ENCODE results near the gene SOCS3.

The SOCS3 gene

DNA sequence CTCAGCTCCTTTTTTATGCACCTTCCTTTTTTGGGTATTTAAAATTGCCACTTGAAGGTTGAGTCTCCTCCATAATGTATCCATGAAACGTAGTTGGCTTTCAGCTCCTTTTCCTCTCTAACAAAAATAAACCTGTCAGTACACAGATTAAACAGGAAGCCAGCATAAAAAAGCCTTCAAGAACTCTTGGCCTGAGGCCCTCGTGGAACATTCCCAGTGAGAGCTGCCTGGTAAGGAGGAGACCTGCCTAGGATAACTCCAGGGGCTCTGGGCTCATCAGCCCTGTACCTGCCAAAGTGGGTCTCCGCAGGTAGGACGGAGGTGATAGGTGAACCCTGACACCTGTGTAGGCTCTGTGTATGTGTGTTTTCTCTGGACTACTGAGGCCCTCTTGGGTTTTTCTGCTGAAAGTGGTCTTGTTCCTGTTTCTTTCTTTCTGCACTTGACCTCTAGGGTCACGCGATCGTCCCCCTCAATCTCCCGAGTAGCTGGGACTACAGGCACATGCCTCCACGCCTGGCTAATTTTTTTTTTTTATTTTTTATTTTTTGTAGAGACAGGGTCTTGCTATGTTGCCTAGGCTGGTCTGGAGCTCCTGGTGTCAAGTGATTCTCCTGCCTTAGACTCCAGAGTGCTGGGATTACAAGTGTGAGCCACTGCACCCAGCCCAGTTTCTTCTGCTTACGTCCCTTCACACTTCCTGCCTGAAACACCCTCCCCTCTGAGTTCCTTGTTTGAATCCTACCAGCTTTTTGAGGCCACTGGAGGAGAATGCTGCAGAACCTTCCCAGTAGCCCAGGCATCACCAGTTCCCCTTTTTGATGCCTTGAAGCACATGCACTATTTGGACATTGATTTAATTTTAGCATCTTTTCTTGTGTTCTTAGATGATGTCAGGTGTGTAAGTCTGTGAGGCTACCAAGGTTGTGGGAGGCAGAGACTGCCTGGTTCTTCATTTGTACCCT is 28.4 kb upstream of the SOCS3 start:
- Histone ChIP-seq H3K9me3 (no peaks in the 10 kb centered on the region), H3K36me3 (peaks cover 12% of the 10 kb centered on the region), H3K27me3 (no peaks in the 10 kb centered on the region), H3K4me3 (ENCODE audit: low read depth, low read length) (no peak overlapping the region), H3K4me1 (no peaks in the 10 kb centered on the region)
- TF ChIP-seq, protein P1, sequence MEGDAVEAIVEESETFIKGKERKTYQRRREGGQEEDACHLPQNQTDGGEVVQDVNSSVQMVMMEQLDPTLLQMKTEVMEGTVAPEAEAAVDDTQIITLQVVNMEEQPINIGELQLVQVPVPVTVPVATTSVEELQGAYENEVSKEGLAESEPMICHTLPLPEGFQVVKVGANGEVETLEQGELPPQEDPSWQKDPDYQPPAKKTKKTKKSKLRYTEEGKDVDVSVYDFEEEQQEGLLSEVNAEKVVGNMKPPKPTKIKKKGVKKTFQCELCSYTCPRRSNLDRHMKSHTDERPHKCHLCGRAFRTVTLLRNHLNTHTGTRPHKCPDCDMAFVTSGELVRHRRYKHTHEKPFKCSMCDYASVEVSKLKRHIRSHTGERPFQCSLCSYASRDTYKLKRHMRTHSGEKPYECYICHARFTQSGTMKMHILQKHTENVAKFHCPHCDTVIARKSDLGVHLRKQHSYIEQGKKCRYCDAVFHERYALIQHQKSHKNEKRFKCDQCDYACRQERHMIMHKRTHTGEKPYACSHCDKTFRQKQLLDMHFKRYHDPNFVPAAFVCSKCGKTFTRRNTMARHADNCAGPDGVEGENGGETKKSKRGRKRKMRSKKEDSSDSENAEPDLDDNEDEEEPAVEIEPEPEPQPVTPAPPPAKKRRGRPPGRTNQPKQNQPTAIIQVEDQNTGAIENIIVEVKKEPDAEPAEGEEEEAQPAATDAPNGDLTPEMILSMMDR (IDR thresholded peaks at IDR 0.05; ENCODE audit: low read depth, low read length): no peak
- no peak for DNase-seq

DNA sequence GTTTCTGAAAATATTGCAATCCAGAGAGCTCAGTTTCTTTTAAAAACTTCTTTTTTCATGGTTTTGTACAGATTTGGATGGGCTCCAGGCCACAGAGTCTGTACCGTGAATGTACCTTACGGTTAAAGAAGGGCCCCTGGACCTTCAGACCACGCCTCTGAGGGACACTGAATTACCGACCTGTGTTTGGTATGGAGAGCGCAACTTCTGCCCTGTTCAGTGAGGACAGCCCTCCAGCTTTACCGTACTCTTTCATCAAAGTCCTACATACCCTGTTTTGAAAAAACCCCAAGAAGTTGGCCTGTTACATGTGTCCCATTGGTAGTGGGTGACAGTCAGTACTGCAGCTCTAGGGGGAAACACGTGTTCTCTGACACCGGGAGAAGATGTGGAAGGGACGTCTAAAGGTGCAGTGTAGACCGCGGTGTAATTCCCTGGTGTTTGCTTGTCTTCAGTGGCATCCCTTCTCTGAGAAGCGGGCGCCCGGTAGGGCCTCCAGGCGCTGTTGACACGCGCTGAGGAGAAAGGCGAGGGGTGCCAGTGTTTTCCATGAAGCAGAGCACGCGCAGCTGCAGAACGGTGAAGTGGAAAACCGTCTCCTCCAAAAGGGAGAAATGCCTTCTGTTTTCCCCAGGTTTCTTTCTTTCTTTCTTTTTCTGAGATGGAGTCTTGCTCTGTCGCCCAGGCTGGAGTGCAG is 24.8 kb upstream of the SOCS3 start:
- Histone ChIP-seq H3K4me3 (ENCODE audit: low read depth, low read length) (no peak overlapping the region), H3K4me1 (no peaks in the 10 kb centered on the region), H3K36me3 (no peaks in the 10 kb centered on the region; the same call in 1 of the 2 replicates), H3K27me3 (no peaks in the 10 kb centered on the region), H3K9me3 (no peaks in the 10 kb centered on the region)
- DNase-seq: no peak
- TF ChIP-seq, protein P1 (IDR thresholded peaks at IDR 0.05; ENCODE audit: low read depth, low read length): no peak

GRCh38 chr17:78383725-78384471 is 24.0 kb upstream of the SOCS3 start:
- no peak for DNase-seq
- no peaks in the 10 kb centered on the region for H3K9me3 ChIP-seq
- H3K4me1 ChIP-seq: no peaks in the 10 kb centered on the region
- no peak overlapping the region for H3K4me3 ChIP-seq (ENCODE audit: low read depth, low read length)
- TF ChIP-seq, protein P1 (IDR thresholded peaks at IDR 0.05; ENCODE audit: low read depth, low read length): no peak
- H3K36me3 ChIP-seq: no peaks in the 10 kb centered on the region; the same call in 1 of the 2 replicates
- no peaks in the 10 kb centered on the region for H3K27me3 ChIP-seq

DNA sequence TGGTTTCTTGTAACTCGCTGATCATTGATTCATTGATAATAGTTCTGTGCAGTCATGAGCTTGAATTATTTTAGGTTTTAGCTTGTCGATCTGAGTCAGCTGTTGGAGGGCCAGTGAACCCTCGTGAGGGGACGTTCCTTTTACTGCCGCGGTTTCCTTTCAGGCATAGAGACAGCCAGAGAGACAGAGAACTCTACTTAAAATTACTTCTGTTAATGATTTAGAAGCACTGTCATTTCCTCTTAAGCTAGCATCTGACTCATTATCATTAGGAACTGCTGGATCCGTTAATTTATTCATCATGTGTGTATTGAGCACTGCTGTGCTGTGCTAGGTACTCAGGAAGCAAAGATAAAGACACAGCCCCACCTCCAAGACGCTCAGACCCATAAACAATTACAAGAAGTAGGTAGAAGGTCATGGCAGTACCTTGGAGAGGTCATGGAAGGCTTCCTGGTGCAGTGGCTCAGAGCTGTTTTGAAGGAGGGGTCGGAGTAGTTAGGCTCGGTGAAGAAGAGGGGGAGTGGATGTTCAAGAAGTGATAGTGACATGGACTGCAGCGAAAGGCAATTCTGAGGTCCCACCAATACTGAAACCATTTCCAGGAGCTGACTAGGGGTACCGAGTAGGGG is 21.8 kb upstream of the SOCS3 start:
- H3K36me3 ChIP-seq: no peaks in the 10 kb centered on the region; the same call in 1 of the 2 replicates
- H3K9me3 ChIP-seq: no peaks in the 10 kb centered on the region
- no peaks in the 10 kb centered on the region for H3K27me3 ChIP-seq
- no peak overlapping the region for H3K4me3 ChIP-seq (ENCODE audit: low read depth, low read length)
- no peaks in the 10 kb centered on the region for H3K4me1 ChIP-seq
- DNase-seq: no peak
- TF ChIP-seq, protein P1 (IDR thresholded peaks at IDR 0.05; ENCODE audit: low read depth, low read length): no peak

DNA sequence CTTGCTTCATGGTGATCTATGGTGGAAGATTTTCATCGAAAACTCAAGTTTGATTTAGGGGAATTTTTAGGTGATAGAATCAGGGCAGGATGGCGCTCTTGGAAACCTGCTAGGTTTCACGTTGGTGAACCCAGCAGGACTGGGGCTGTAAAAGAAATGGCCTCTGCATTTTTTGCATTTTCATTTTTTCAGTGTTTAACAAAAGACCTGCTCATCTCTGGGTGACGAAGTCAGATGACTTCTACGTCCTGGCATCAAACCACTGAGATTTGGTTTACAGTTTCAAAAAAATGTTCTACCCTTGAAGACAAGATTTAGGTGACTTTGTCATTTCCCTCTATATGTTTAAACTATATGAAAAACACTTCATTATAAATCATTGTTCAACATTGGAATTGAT is 20.5 kb upstream of the SOCS3 start:
- no peaks in the 10 kb centered on the region for H3K9me3 ChIP-seq
- no peaks in the 10 kb centered on the region for H3K4me1 ChIP-seq
- H3K27me3 ChIP-seq: no peaks in the 10 kb centered on the region
- H3K36me3 ChIP-seq: no peaks in the 10 kb centered on the region; the same call in 1 of the 2 replicates
- no peak for DNase-seq
- TF ChIP-seq, protein P1 (IDR thresholded peaks at IDR 0.05; ENCODE audit: low read depth, low read length): no peak
- H3K4me3 ChIP-seq (ENCODE audit: low read depth, low read length): no peak overlapping the region
